Keratinocyte (primary cell): ENCODE measurements around the gene ERBB4. TPM values are rescaled to one million over a fixed set of nuclear protein-coding genes. Genes with fewer than 3 reads are reported as not detected.

Source experiments
- DNase-seq: peaks from one replicate; pipeline ENCODE4 v3.0.0-alpha.2; 2011; ENCODE audit warnings: low read depth, missing footprints, low spot score
- FAIRE-seq: peaks from 2 replicates; lab custom pipeline; 2011; peaks lifted over from hg19 to GRCh38; lab: Jason Lieb, UNC
- H2AFZ ChIP-seq: 2 replicates; pipeline ENCODE4 v1.6.0; 2012; ENCODE audit warnings: low read length, control low read depth, inconsistent platforms; ENCODE audit not compliant: control insufficient read depth
- H3K27ac ChIP-seq: 2 replicates; pipeline ENCODE4 v1.5.1; 2011; ENCODE audit warnings: low read length; ENCODE audit not compliant: control insufficient read depth, insufficient read depth
- H3K27me3 ChIP-seq: 3 replicates; pipeline ENCODE4 v1.6.0; 2011; ENCODE audit warnings: low read length; ENCODE audit not compliant: control insufficient read depth, insufficient read depth; ENCODE audit errors: extremely low read depth
- H3K36me3 ChIP-seq, 2 experiments: 2 replicates in 1 of 2; 3 replicates in 1 of 2; pipeline ENCODE4 v1.5.1; 2011; ENCODE audit warnings: low read length in 2 of 2, mild to moderate bottlenecking in 1 of 2; ENCODE audit not compliant: control insufficient read depth in 2 of 2, insufficient read depth in 2 of 2; ENCODE audit errors: extremely low read depth in 1 of 2
- H3K4me1 ChIP-seq: 3 replicates; pipeline ENCODE4 v1.5.1; 2011; ENCODE audit warnings: low read length; ENCODE audit not compliant: control insufficient read depth, insufficient read depth; ENCODE audit errors: extremely low read depth
- H3K4me2 ChIP-seq: 3 replicates; pipeline ENCODE4 v1.6.0; 2011; ENCODE audit warnings: low read depth, low read length; ENCODE audit not compliant: control insufficient read depth, insufficient read depth; ENCODE audit errors: extremely low read depth
- H3K4me3 ChIP-seq, 3 experiments: fragments of 200-600 bp in 1 of 3; sonication (generic) in 1 of 3; 2 replicates in 2 of 3; 3 replicates in 1 of 3; pipeline ENCODE4 v1.5.1; 2011 to 2016; ENCODE audit warnings: low read length in 3 of 3, mild to moderate bottlenecking in 3 of 3, control low read depth in 2 of 3, inconsistent platforms in 1 of 3, low read depth in 1 of 3, mixed read lengths in 1 of 3, mixed run types in 1 of 3, moderate library complexity in 1 of 3; ENCODE audit not compliant: control insufficient read depth in 2 of 3, insufficient read depth in 2 of 3; ENCODE audit errors: extremely low read depth in 1 of 3
- H3K79me2 ChIP-seq: 2 replicates; pipeline ENCODE4 v1.6.0; 2012; ENCODE audit warnings: low read length; ENCODE audit not compliant: control insufficient read depth, insufficient read depth
- H3K9ac ChIP-seq: 3 replicates; pipeline ENCODE4 v1.6.0; 2011; ENCODE audit warnings: low read length; ENCODE audit not compliant: control insufficient read depth, insufficient read depth; ENCODE audit errors: extremely low read depth
- H3K9me1 ChIP-seq: 3 replicates; pipeline ENCODE4 v1.6.0; 2011; ENCODE audit warnings: low read length; ENCODE audit not compliant: control insufficient read depth, insufficient read depth; ENCODE audit errors: extremely low read depth
- H3K9me3 ChIP-seq: 2 replicates; pipeline ENCODE4 v1.5.1; 2012; ENCODE audit warnings: low read depth, low read length; ENCODE audit not compliant: control insufficient read depth
- H4K20me1 ChIP-seq: 3 replicates; pipeline ENCODE4 v1.6.0; 2011; ENCODE audit warnings: low read length; ENCODE audit not compliant: control insufficient read depth, insufficient read depth; ENCODE audit errors: extremely low read depth
- CTCF ChIP-seq, 3 experiments: IDR thresholded peaks in 1 of 3; conservative IDR thresholded peaks in 1 of 3; optimal IDR thresholded peaks in 1 of 3; 2 replicates in 2 of 3; 3 replicates in 1 of 3; pipeline versions ENCODE3 to v1.5.1; 2011; ENCODE audit warnings: low read length in 3 of 3, mild to moderate bottlenecking in 3 of 3, moderate library complexity in 2 of 3, control low read depth in 1 of 3, inconsistent platforms in 1 of 3; ENCODE audit not compliant: insufficient read depth in 2 of 3; ENCODE audit errors: extremely low read depth in 1 of 3
- EZH2 ChIP-seq: IDR thresholded peaks from one replicate; pipeline ENCODE4 v1.6.1; 2012; ENCODE audit warnings: inconsistent platforms, mild to moderate bottlenecking, low read length, moderate library complexity
- dilution Hi-C: fragments of 300-500 bp; cut with MboI; formaldehyde crosslinking; loops from one replicate; pipeline ENCODE4 v1.7.0; 2020; ENCODE audit warnings: low sequenced_read_pairs; ENCODE audit not compliant: extremely low pct_ligation_motif_present
- polyA plus RNA-seq, 5 experiments: library from polyadenylated mRNA; depleted of rRNA in 3 of 5; stranded (reverse) in 3 of 5; stranded (forward) in 1 of 5; unstranded in 1 of 5; fragments of >200 nt; gene quantifications; 1 replicate in 1 of 5; 2 replicates in 3 of 5; 3 replicates in 1 of 5; pipeline versions ENCODE4 v1.2.1 to v1.2.3, GENCODE V29; 2011 to 2012; ENCODE audit warnings: missing spikeins in 2 of 5, low read depth in 1 of 5, low replicate concordance in 1 of 5

ERBB4 gene
- polyA plus RNA-seq, 1 donor (not counting 4 experiments of a cell fraction or from before 2014, with no cell fraction given): 0.01 TPM

- no peak overlapping the region for H3K4me3 ChIP-seq
- H3K9ac ChIP-seq: no peak overlapping the region
- DNase-seq (peak; percentile 11), FAIRE-seq (no peak)
- H3K9me3 ChIP-seq: no peaks in the 10 kb centered on the region
- peaks cover 13% of the 10 kb centered on the region for H3K4me1 ChIP-seq
- no peaks in the 10 kb centered on the region for H3K36me3 ChIP-seq
- H4K20me1 ChIP-seq: no peaks in the 10 kb centered on the region
- H3K9me1 ChIP-seq: no peaks in the 10 kb centered on the region
- H3K4me2 ChIP-seq: peak overlapping the region; percentile 24
- dilution Hi-C loops: no loop called here
- no peak for TF ChIP-seq EZH2
- no peak for TF ChIP-seq CTCF (optimal IDR thresholded peaks at IDR 0.05 in 1 of 3, IDR thresholded peaks at IDR 0.05 in 1 of 3, conservative IDR thresholded peaks at IDR 0.05 in 1 of 3; ENCODE audit: extremely low read depth in 1 of 3, insufficient read depth in 2 of 3, low read length in 3 of 3)
- H3K79me2 ChIP-seq: no peaks in the 10 kb centered on the region
- no peak overlapping the region for H2AFZ ChIP-seq
- no peaks in the 10 kb centered on the region for H3K27me3 ChIP-seq
- H3K27ac ChIP-seq: no peak overlapping the region
These were observed 153.4 kb downstream of the ERBB4 start for GRCh38 chr2:212385241-212385640.

GRCh38 chr2:212384027-212384426 is 154.6 kb downstream of the ERBB4 start:
- Histone ChIP-seq H3K79me2 (no peaks in the 10 kb centered on the region), H3K27me3 (no peaks in the 10 kb centered on the region), H3K9me3 (no peaks in the 10 kb centered on the region), H3K9me1 (no peaks in the 10 kb centered on the region), H4K20me1 (no peaks in the 10 kb centered on the region), H3K4me2 (no peak overlapping the region), H3K9ac (no peak overlapping the region), H3K36me3 (no peaks in the 10 kb centered on the region), H3K4me1 (peaks cover 13% of the 10 kb centered on the region), H3K27ac (no peak overlapping the region), H3K4me3 (no peak overlapping the region), H2AFZ (no peak overlapping the region)
- TF ChIP-seq CTCF (optimal IDR thresholded peaks at IDR 0.05 in 1 of 3, IDR thresholded peaks at IDR 0.05 in 1 of 3, conservative IDR thresholded peaks at IDR 0.05 in 1 of 3; ENCODE audit: extremely low read depth in 1 of 3, insufficient read depth in 2 of 3, low read length in 3 of 3) (no peak), EZH2 (no peak)
- DNase-seq: no peak
- dilution Hi-C loops: no loop called here
- no peak for FAIRE-seq
